K562 (cell line): ENCODE results near the gene SYNGR1. TPM values are rescaled to one million over a fixed set of nuclear protein-coding genes. Genes with fewer than 3 reads are reported as not detected.

ENCODE experiments used
- ATF7 ChIP-seq: fragments of 450-650 bp; IDR thresholded peaks from 2 replicates; pipeline ENCODE4 v1.7.1; 2014; ENCODE audit warnings: mild to moderate bottlenecking, moderate library complexity
- HDAC8 ChIP-seq: fragments of 450-650 bp; IDR thresholded peaks from 2 replicates; pipeline ENCODE4 v1.6.1; 2016; ENCODE audit warnings: mild to moderate bottlenecking, missing genetic modification characterization, moderate library complexity, missing compliant biosample characterization
- NR2F6 ChIP-seq: fragments of 450-650 bp; formaldehyde crosslinking; IDR thresholded peaks from 2 replicates; pipeline ENCODE4 v1.4.0; 2020; ENCODE audit warnings: mild to moderate bottlenecking
- PHF8 ChIP-seq: fragments of 200-600 bp; sonication (generic); IDR thresholded peaks from 2 replicates; pipeline ENCODE4 v1.6.1; 2012; ENCODE audit warnings: mixed run types, mild to moderate bottlenecking, inconsistent platforms, low read length, moderate library complexity, borderline replicate concordance
- RBM34 ChIP-seq: fragments of 200-400 bp; formaldehyde crosslinking; IDR thresholded peaks from 2 replicates; pipeline ENCODE4 v1.6.1; 2018; ENCODE audit warnings: low read length, borderline replicate concordance; ENCODE audit not compliant: insufficient read depth
- SRF ChIP-seq, 2 experiments: fragments of 250-450, 450-650 bp in 1 of 2; sonication (Bioruptor Pico) in 1 of 2; sonication (generic) in 1 of 2; formaldehyde crosslinking; IDR thresholded peaks; 2 replicates each; pipeline versions ENCODE4 v1.5.0 to v1.5.1; 2020 to 2022; ENCODE audit warnings: mild to moderate bottlenecking in 1 of 2, missing genetic modification reagents in 1 of 2
- TAF9B ChIP-seq: fragments of 450-650 bp; IDR thresholded peaks from 2 replicates; pipeline ENCODE4 v1.6.1; 2018; ENCODE audit warnings: mild to moderate bottlenecking; ENCODE audit not compliant: partially characterized antibody
- TAL1 ChIP-seq: fragments of 450-650 bp; IDR thresholded peaks from 2 replicates; pipeline ENCODE4 v1.6.1; 2016; ENCODE audit warnings: mild to moderate bottlenecking
- TGIF2 ChIP-seq: sonication (generic); formaldehyde crosslinking; IDR thresholded peaks from 2 replicates; pipeline ENCODE4 v1.8.1; 2022; ENCODE audit warnings: mild to moderate bottlenecking, missing genetic modification reagents, moderate library complexity
- ZC3H8 ChIP-seq: fragments of 450-650 bp; IDR thresholded peaks from 2 replicates; pipeline ENCODE4 v1.6.1; 2017
- ZNF23 ChIP-seq: fragments of 250-450 bp; sonication (Bioruptor Pico); IDR thresholded peaks from 2 replicates; pipeline ENCODE4 v1.4.0; 2020; ENCODE audit warnings: mild to moderate bottlenecking
- ZNF589 ChIP-seq: fragments of 200-800 bp; sonication (Bioruptor generic); IDR thresholded peaks from 2 replicates; pipeline ENCODE4 v1.6.1; 2016; ENCODE audit warnings: low read depth, missing genetic modification characterization, missing compliant biosample characterization
- polyA plus RNA-seq, 8 experiments: library from polyadenylated mRNA; depleted of rRNA in 4 of 8; stranded (reverse) in 5 of 8; unstranded in 3 of 8; fragments of >200 nt; fragmentation: Nextera tagmentation in 2 of 8; fragmentation: Illumina TruSeq in 1 of 8; extraction: Ambion mirVana in 2 of 8; extraction: Trizol in 1 of 8; gene quantifications; 2 replicates each; pipeline versions ENCODE4 v1.2.1 to v1.2.3, GENCODE V29; 2011 to 2014; ENCODE audit warnings: inconsistent platforms in 1 of 8, missing spikeins in 1 of 8
- total RNA-seq, 7 experiments: library from RNA; depleted of rRNA in 6 of 7; stranded (reverse); fragments of >200 nt in 6 of 7; fragmentation: Illumina TruSeq in 2 of 7; extraction: Trizol in 2 of 7; gene quantifications; 2 replicates each; pipeline versions ENCODE4 v1.2.1 to v1.2.3, GENCODE V29; 2011 to 2021; ENCODE audit warnings: low replicate concordance in 1 of 7
- TF ChIP-seq, protein P1 (sequence below): IDR thresholded peaks from 3 replicates; pipeline ENCODE4 v1.6.1; 2011; ENCODE audit warnings: borderline replicate concordance, mild to moderate bottlenecking; ENCODE audit not compliant: insufficient read length, insufficient read depth
- TF ChIP-seq, protein P2 (sequence below), 2 experiments: fragments of 450-650 bp in 1 of 2; sonication (generic) in 1 of 2; formaldehyde crosslinking in 1 of 2; IDR thresholded peaks in 1 of 2; conservative IDR thresholded peaks in 1 of 2; 2 replicates each; pipeline versions ENCODE4 v1.6.1 to v1.8.1; 2016 to 2023; ENCODE audit warnings: mild to moderate bottlenecking in 2 of 2, moderate library complexity in 2 of 2, inconsistent platforms in 1 of 2, missing genetic modification reagents in 1 of 2
- TF ChIP-seq, protein P3 (sequence below): fragments of 250-450 bp; sonication (Bioruptor Pico); IDR thresholded peaks from 2 replicates; pipeline ENCODE4 v1.5.0; 2021; ENCODE audit warnings: mild to moderate bottlenecking, borderline replicate concordance
- TF ChIP-seq, protein P4 (sequence below): sonication (generic); formaldehyde crosslinking; IDR thresholded peaks from 2 replicates; pipeline ENCODE4 v1.8.1; 2023; ENCODE audit warnings: mild to moderate bottlenecking, missing genetic modification reagents
- TF ChIP-seq, protein P5 (sequence below): fragments of 200-800 bp; sonication (Bioruptor generic); IDR thresholded peaks from 2 replicates; pipeline ENCODE4 v1.6.1; 2017; ENCODE audit warnings: missing genetic modification characterization, missing compliant biosample characterization

SYNGR1 gene
- total and polyA plus RNA-seq, 9 of the 15 experiments (the other 6 are each of a cell fraction or from before 2014, with no cell fraction given) = 1.8 to 15.9 (median 5.5) TPM

DNA sequence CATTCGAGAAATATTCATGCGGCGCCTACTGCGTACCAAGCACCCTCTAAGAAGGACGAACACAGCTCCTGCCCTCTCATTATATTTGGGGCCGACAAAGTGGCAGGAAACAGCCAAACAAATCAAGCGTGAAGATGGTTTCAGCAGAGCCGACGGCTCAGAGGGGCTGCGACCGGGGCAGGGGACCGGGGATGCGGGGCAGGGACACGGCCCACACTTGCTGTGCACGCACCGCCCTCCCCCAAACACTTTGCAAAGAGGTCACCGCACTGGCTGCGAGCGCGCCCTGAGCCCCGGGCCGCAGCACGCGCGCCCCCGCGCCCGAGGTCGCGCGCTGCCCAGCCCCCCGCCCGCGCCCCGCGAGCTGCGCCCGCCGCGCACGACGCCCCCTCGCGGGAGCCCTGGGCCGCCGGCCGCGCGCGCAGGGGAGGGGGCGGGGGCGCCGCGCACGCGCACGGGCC, 255 bp upstream of the SYNGR1 start (continued):
- TF ChIP-seq, protein P1, sequence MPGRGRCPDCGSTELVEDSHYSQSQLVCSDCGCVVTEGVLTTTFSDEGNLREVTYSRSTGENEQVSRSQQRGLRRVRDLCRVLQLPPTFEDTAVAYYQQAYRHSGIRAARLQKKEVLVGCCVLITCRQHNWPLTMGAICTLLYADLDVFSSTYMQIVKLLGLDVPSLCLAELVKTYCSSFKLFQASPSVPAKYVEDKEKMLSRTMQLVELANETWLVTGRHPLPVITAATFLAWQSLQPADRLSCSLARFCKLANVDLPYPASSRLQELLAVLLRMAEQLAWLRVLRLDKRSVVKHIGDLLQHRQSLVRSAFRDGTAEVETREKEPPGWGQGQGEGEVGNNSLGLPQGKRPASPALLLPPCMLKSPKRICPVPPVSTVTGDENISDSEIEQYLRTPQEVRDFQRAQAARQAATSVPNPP = no peak
- TF ChIP-seq TAF9B (no peak), ZNF23 (no peak), NR2F6 (no peak), RBM34 (no peak), ZC3H8 (no peak), HDAC8 (tag) (no peak), ZNF589 (CRISPR knock-in tag) (peak; percentile 45; the same call in 1 of the 2 replicates), TAL1 (no peak), TGIF2 (no peak), ATF7 (0 out of 2 replicates have a peak, but pooled peaks have one; percentile 6), SRF (CRISPR knock-in tag; IDR thresholded peaks at IDR 0.05) (no peak), PHF8 (peak; percentile 61; the same call in 1 of the 2 replicates)
- TF ChIP-seq, protein P2, sequence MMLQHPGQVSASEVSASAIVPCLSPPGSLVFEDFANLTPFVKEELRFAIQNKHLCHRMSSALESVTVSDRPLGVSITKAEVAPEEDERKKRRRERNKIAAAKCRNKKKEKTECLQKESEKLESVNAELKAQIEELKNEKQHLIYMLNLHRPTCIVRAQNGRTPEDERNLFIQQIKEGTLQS (IDR thresholded peaks at IDR 0.05) = no peak
- TF ChIP-seq, protein P2 (CRISPR knock-in tag; conservative IDR thresholded peaks at IDR 0.05) = no peak
- TF ChIP-seq, protein P3, sequence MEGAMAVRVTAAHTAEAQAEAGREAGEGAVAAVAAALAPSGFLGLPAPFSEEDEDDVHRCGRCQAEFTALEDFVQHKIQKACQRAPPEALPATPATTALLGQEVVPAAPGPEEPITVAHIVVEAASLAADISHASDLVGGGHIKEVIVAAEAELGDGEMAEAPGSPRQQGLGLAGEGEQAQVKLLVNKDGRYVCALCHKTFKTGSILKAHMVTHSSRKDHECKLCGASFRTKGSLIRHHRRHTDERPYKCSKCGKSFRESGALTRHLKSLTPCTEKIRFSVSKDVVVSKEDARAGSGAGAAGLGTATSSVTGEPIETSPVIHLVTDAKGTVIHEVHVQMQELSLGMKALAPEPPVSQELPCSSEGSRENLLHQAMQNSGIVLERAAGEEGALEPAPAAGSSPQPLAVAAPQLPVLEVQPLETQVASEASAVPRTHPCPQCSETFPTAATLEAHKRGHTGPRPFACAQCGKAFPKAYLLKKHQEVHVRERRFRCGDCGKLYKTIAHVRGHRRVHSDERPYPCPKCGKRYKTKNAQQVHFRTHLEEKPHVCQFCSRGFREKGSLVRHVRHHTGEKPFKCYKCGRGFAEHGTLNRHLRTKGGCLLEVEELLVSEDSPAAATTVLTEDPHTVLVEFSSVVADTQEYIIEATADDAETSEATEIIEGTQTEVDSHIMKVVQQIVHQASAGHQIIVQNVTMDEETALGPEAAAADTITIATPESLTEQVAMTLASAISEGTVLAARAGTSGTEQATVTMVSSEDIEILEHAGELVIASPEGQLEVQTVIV (CRISPR knock-in tag) = no peak
- TF ChIP-seq, protein P4, sequence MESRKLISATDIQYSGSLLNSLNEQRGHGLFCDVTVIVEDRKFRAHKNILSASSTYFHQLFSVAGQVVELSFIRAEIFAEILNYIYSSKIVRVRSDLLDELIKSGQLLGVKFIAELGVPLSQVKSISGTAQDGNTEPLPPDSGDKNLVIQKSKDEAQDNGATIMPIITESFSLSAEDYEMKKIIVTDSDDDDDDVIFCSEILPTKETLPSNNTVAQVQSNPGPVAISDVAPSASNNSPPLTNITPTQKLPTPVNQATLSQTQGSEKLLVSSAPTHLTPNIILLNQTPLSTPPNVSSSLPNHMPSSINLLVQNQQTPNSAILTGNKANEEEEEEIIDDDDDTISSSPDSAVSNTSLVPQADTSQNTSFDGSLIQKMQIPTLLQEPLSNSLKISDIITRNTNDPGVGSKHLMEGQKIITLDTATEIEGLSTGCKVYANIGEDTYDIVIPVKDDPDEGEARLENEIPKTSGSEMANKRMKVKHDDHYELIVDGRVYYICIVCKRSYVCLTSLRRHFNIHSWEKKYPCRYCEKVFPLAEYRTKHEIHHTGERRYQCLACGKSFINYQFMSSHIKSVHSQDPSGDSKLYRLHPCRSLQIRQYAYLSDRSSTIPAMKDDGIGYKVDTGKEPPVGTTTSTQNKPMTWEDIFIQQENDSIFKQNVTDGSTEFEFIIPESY = no peak
- TF ChIP-seq, protein P5, sequence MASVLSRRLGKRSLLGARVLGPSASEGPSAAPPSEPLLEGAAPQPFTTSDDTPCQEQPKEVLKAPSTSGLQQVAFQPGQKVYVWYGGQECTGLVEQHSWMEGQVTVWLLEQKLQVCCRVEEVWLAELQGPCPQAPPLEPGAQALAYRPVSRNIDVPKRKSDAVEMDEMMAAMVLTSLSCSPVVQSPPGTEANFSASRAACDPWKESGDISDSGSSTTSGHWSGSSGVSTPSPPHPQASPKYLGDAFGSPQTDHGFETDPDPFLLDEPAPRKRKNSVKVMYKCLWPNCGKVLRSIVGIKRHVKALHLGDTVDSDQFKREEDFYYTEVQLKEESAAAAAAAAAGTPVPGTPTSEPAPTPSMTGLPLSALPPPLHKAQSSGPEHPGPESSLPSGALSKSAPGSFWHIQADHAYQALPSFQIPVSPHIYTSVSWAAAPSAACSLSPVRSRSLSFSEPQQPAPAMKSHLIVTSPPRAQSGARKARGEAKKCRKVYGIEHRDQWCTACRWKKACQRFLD (CRISPR knock-in tag) = peak; percentile 59; the same call in 1 of the 2 replicates
